AG10803 (cell line): ENCODE results near the gene RBM25.

Source experiments
- DNase-seq: peaks from one replicate; pipeline ENCODE4 v3.0.0; 2010; ENCODE audit warnings: low read depth
- H3K4me3 ChIP-seq: 2 replicates; pipeline ENCODE4 v1.5.1; 2011; ENCODE audit warnings: mild to moderate bottlenecking, low read length, control low read depth
- TF ChIP-seq, protein P1 (sequence below): conservative IDR thresholded peaks from 2 replicates; pipeline ENCODE4 v1.5.1; 2011; ENCODE audit warnings: mild to moderate bottlenecking, low read length, control low read depth, inconsistent platforms

The RBM25 gene

GRCh38 chr14:73105050-73105449, 46.7 kb downstream of the RBM25 start:
- no peak for DNase-seq
- no peak overlapping the region for H3K4me3 ChIP-seq
- TF ChIP-seq, protein P1, sequence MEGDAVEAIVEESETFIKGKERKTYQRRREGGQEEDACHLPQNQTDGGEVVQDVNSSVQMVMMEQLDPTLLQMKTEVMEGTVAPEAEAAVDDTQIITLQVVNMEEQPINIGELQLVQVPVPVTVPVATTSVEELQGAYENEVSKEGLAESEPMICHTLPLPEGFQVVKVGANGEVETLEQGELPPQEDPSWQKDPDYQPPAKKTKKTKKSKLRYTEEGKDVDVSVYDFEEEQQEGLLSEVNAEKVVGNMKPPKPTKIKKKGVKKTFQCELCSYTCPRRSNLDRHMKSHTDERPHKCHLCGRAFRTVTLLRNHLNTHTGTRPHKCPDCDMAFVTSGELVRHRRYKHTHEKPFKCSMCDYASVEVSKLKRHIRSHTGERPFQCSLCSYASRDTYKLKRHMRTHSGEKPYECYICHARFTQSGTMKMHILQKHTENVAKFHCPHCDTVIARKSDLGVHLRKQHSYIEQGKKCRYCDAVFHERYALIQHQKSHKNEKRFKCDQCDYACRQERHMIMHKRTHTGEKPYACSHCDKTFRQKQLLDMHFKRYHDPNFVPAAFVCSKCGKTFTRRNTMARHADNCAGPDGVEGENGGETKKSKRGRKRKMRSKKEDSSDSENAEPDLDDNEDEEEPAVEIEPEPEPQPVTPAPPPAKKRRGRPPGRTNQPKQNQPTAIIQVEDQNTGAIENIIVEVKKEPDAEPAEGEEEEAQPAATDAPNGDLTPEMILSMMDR: no peak

GRCh38 chr14:73105727-73106126, 47.4 kb downstream of the RBM25 start:
- no peak for DNase-seq
- no peak overlapping the region for H3K4me3 ChIP-seq
- TF ChIP-seq, protein P1: no peak

DNA sequence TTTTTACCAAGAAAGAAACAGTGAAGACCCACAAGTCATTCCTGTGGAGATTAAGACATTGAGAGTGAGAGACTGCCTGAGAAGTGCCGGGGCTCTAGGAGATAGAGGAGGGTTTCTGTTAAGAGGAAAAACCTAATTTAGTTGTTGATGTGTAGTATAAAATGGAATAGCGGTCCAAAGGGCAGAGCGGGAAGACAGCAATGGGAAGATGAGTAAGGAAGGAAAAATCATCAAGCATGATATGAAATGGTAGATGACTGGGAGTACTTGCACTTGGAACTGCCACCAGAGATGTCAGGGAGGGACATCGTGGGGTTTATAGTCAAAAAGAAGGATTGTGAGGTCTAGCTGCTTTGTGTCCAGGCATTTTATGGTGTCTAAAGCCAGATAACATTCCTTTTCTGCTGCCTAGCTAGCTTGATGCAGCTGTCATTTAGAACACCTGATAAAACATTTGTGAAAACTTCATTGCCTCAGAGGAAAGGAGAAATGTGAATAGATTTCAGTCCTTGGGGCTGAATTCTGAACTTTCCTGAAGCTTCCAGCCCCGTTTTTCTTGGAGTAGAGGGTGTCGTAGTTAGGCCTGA, 57.8 kb downstream of the RBM25 start:
- DNase-seq: no peak
- TF ChIP-seq, protein P1: no peak

GRCh38 chr14:73124180-73124894, 66.0 kb downstream of the RBM25 start:
- TF ChIP-seq, protein P1: no peak
- DNase-seq: no peak
- no peak overlapping the region for H3K4me3 ChIP-seq

More for the DNA sequence above, 57.8 kb downstream of the RBM25 start:
- no peak overlapping the region for H3K4me3 ChIP-seq

GRCh38 chr14:73125169-73125588, 66.8 kb downstream of the RBM25 start:
- DNase-seq: no peak
- no peak overlapping the region for H3K4me3 ChIP-seq
- TF ChIP-seq, protein P1: no peak

DNA sequence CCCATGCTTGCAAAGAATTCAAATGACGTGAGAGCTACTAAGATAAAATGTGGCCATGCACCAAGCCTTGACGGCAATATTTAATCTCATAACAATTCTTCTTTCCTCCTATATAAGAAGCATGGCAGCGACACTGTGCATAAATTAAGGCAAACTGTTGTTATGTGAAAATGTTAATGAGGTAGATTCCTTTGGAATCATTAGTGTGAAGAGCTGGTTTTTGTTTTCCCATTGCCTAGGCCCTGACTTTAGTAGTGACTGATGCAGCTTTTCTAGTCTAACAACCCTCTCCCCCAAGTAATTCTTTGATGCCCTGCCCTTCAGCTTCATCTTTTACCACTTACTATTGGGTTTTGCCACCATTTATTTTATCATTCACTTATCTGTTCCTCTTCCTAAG, 67.4 kb downstream of the RBM25 start:
- no peak overlapping the region for H3K4me3 ChIP-seq
- no peak for DNase-seq
- TF ChIP-seq, protein P1: no peak

- no peak for DNase-seq
- TF ChIP-seq, protein P1: no peak
- H3K4me3 ChIP-seq: no peak overlapping the region
Measured at GRCh38 chr14:73133795-73134194, 75.5 kb downstream of the RBM25 start.
